ENCODE results near the gene PTPRT.

Gene PTPRT

GRCh38 chr20:42792052-42792451 is 397.7 kb downstream of the PTPRT start (continued):
- TF ChIP-seq ZNF626 (tag by site-specific recombination; IDR thresholded peaks at IDR 0.05) (no peak), ZBTB20 (tag by site-specific recombination; IDR thresholded peaks at IDR 0.05) (no peak), ZNF747 (tag by site-specific recombination; IDR thresholded peaks at IDR 0.05) (no peak), ZNF311 (tag by site-specific recombination; IDR thresholded peaks at IDR 0.05; ENCODE audit: borderline replicate concordance) (no peak), ZNF423 (tag by site-specific recombination; IDR thresholded peaks at IDR 0.05) (no peak), ZNF707 (tag by site-specific recombination; IDR thresholded peaks at IDR 0.05) (no peak), ZNF692 (tag by site-specific recombination; IDR thresholded peaks at IDR 0.05) (no peak)

GRCh38 chr20:42790111-42790510 is 399.6 kb downstream of the PTPRT start:
- Histone ChIP-seq H3K36me3 (ENCODE audit: control insufficient read depth in 2 of 2, insufficient read depth in 1 of 2, low read length in 2 of 2) (no peaks in the 10 kb centered on the region), H3K4me3 (ENCODE audit: low read depth, low read length) (no peak overlapping the region), H3K4me1 (ENCODE audit: control insufficient read depth, insufficient read depth, low read length) (no peaks in the 10 kb centered on the region), H3K9me3 (ENCODE audit: control insufficient read depth, insufficient read depth, low read depth, low read length) (no peaks in the 10 kb centered on the region), H3K27ac (ENCODE audit: extremely low read depth, low read depth, low read length) (no peak overlapping the region)
- ChIA-PET CTCF (no interaction called here), POLR2A (no interaction called here)
- TF ChIP-seq REST (tag by site-specific recombination; IDR thresholded peaks at IDR 0.05) (no peak), ZNF514 (tag by site-specific recombination; IDR thresholded peaks at IDR 0.05) (no peak), ZNF18 (tag by site-specific recombination; IDR thresholded peaks at IDR 0.05) (no peak), ZBTB26 (tag by site-specific recombination; optimal IDR thresholded peaks at IDR 0.05) (no peak), GLIS2 (tag by site-specific recombination; IDR thresholded peaks at IDR 0.05) (no peak), CTCF (tag by site-specific recombination; IDR thresholded peaks at IDR 0.05) (no peak), ZNF777 (tag by site-specific recombination; IDR thresholded peaks at IDR 0.05; ENCODE audit: borderline replicate concordance) (no peak), ZNF830 (tag by site-specific recombination; IDR thresholded peaks at IDR 0.05; ENCODE audit: low read depth) (no peak), ZNF23 (tag by site-specific recombination; IDR thresholded peaks at IDR 0.05; ENCODE audit: borderline replicate concordance) (no peak), ZNF639 (tag by site-specific recombination; IDR thresholded peaks at IDR 0.05) (no peak), ZBTB44 (tag by site-specific recombination; IDR thresholded peaks at IDR 0.05) (no peak)
